Measurements from ENCODE around the gene NTF3. TPM values are rescaled to one million over a fixed set of nuclear protein-coding genes. Genes with fewer than 3 reads are reported as not detected.

Gene NTF3
- total RNA-seq, 1 donor from 2014 or later: 1.2 TPM

DNA sequence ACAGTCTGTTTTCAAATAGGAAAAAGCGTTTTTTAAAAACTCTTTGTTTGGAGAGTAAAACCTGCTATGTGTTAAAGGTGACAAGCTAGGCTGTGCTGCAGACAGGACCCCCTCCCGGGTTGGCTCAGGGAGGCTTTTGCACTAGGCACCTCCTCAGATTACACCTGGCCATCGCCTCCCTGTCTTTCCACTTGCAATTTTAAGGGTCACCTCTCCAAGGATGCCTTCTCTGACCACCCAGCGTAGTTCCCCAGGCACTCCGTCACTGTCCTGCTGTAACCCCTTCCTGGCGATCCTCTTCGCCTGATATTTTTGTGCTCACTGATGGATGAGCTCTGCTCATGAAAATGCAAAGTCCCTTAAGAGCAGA is 80.7 kb downstream of the NTF3 start:
- H3K36me3 ChIP-seq: no peaks in the 10 kb centered on the region
- H3K4me3 ChIP-seq: no peak overlapping the region
- no peak for DNase-seq
- ATAC-seq: no peak
- peaks cover 4% of the 10 kb centered on the region for H3K27me3 ChIP-seq (ENCODE audit: low read depth)
- peaks cover 11% of the 10 kb centered on the region for H3K4me1 ChIP-seq
- TF ChIP-seq, protein P1, sequence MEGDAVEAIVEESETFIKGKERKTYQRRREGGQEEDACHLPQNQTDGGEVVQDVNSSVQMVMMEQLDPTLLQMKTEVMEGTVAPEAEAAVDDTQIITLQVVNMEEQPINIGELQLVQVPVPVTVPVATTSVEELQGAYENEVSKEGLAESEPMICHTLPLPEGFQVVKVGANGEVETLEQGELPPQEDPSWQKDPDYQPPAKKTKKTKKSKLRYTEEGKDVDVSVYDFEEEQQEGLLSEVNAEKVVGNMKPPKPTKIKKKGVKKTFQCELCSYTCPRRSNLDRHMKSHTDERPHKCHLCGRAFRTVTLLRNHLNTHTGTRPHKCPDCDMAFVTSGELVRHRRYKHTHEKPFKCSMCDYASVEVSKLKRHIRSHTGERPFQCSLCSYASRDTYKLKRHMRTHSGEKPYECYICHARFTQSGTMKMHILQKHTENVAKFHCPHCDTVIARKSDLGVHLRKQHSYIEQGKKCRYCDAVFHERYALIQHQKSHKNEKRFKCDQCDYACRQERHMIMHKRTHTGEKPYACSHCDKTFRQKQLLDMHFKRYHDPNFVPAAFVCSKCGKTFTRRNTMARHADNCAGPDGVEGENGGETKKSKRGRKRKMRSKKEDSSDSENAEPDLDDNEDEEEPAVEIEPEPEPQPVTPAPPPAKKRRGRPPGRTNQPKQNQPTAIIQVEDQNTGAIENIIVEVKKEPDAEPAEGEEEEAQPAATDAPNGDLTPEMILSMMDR (IDR thresholded peaks at IDR 0.05): no peak
- H3K9me3 ChIP-seq: no peaks in the 10 kb centered on the region
- no peak overlapping the region for H3K27ac ChIP-seq
- intact Hi-C loops (cut with DNase I): no loop called here

DNA sequence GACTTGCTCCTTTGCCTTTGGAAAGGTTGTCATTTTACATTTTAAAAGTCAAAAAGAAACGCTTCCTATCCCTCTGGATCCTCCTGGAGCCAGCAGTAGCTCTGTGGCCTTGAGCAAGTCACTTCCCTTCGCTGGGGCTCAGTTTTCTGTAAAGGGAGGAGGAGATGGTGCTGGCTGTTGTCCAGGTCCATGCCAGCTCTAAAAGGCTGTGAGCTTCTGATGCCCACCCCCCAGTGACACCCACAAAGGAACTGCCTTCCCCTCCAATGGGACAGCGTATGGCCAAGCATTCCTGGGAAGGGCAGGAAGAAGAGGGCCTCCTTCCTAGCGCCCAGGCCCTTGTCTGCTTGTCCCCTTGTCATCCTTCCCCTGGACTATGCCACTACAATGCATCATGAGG is 81.5 kb downstream of the NTF3 start:
- H3K4me3 ChIP-seq: no peak overlapping the region
- intact Hi-C loops (cut with DNase I): no loop called here
- no peak for ATAC-seq

DNA sequence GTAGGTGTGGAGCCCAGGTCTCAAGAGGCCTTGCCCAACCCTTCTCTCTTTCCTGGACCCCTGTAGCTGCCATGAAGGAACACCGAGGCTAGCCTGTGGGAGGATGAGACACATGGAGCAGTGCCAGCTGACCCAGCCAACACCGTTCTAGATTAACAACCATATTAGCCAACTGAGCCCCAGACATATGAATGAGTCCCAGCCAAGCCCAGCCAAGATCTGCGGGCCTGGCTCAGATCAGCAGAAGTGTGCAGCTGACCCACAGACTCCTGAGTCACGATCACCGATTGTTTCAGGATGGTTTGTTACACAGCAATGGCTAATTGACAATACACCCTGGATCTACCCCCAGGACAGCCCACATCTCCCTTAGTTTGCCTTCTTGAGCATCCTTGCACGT is 82.1 kb downstream of the NTF3 start:
- intact Hi-C loops (cut with DNase I): no loop called here
- Histone ChIP-seq H3K27ac (no peak overlapping the region), H3K36me3 (no peaks in the 10 kb centered on the region), H3K4me1 (peaks cover 11% of the 10 kb centered on the region), H3K27me3 (ENCODE audit: low read depth) (peaks cover 4% of the 10 kb centered on the region), H3K4me3 (no peak overlapping the region), H3K9me3 (no peaks in the 10 kb centered on the region)
- TF ChIP-seq, protein P1 (IDR thresholded peaks at IDR 0.05): no peak
- DNase-seq (no peak), ATAC-seq (no peak)

More for the DNA sequence above, 81.5 kb downstream of the NTF3 start:
- Histone ChIP-seq H3K27me3 (ENCODE audit: low read depth) (peaks cover 4% of the 10 kb centered on the region), H3K36me3 (no peaks in the 10 kb centered on the region), H3K4me1 (peaks cover 11% of the 10 kb centered on the region), H3K27ac (no peak overlapping the region), H3K9me3 (no peaks in the 10 kb centered on the region)
- no peak for DNase-seq
- TF ChIP-seq, protein P1 (IDR thresholded peaks at IDR 0.05): no peak

DNA sequence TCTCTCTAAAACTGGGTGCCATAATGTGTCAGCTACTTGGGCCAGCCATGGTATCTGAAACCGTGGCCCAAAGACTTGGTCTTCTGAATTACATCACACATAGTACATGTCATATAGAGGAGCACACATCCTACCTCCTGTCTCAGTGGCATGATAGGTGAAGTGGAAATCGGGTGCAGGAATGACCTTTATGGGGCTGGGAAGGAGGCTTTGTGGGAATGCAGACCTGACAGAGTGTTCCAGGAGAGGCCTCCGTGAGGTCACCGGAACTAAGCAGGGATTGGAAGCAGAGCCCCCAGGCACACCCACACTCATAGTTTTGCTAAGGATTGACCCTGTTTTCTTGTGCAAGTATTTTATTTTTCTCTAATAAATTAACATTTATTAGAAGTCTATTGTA is 82.6 kb downstream of the NTF3 start:
- Histone ChIP-seq H3K27ac (no peak overlapping the region), H3K9me3 (no peaks in the 10 kb centered on the region), H3K36me3 (no peaks in the 10 kb centered on the region), H3K4me1 (peaks cover 11% of the 10 kb centered on the region), H3K4me3 (no peak overlapping the region), H3K27me3 (ENCODE audit: low read depth) (peaks cover 4% of the 10 kb centered on the region)
- DNase-seq: no peak
- intact Hi-C loops (cut with DNase I): no loop called here
- TF ChIP-seq, protein P1 (IDR thresholded peaks at IDR 0.05): no peak
- no peak for ATAC-seq

DNA sequence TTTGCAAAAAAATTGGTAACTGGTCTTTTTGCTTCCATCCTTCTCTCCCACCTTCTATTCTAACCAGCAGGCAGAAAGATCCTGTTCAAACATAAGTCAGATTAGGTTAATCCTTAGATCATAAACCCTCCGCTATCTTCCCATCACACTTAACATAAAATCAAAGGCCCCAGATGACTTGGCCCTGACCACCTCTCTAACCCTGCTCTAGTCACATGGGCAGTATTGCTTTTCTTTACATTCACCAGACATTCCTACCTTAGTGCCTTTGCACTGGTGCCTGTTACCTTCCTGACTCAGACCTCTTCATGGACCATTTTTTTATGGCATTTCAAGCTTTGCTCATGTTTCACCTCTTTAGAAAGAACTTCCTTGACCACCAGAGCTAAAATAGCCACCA is 83.5 kb downstream of the NTF3 start:
- intact Hi-C loops (cut with DNase I): no loop called here
- H3K4me1 ChIP-seq: peaks cover 11% of the 10 kb centered on the region
- H3K36me3 ChIP-seq: no peaks in the 10 kb centered on the region
- no peaks in the 10 kb centered on the region for H3K27me3 ChIP-seq (ENCODE audit: low read depth)
- DNase-seq (no peak), ATAC-seq (no peak)
- H3K9me3 ChIP-seq: no peaks in the 10 kb centered on the region
- H3K4me3 ChIP-seq: no peak overlapping the region
- TF ChIP-seq, protein P1 (IDR thresholded peaks at IDR 0.05): no peak
- no peak overlapping the region for H3K27ac ChIP-seq
